Measurements from ENCODE around the gene SFXN4.
A peak's percentile ranks its signal among the peaks of the same experiment; 100 is the strongest.

GRCh38 chr10:119199231-119199992 lies 33.9 kb upstream of the SFXN4 start:
- peak; percentile 42 to 86 (median 74) for TF ChIP-seq CTCF (IDR thresholded peaks at IDR 0.05)
- TF ChIP-seq POLR2A (IDR thresholded peaks at IDR 0.05) = no peak
- TF ChIP-seq EP300 (IDR thresholded peaks at IDR 0.05) = no peak

All from gastroesophageal sphincter (tissue), 3 donors.